Loucy (cell line): ENCODE data around the gene PHRF1.

Source experiments
- CTCF ChIP-seq: fragments of 200-600 bp; sonication (generic); conservative IDR thresholded peaks from 2 replicates; pipeline ENCODE4 v1.5.1; 2014; ENCODE audit warnings: mild to moderate bottlenecking, antibody characterized with exemption, low read length
- EZH2phosphoT487 ChIP-seq: fragments of 200-600 bp; IDR thresholded peaks from 2 replicates; pipeline ENCODE4 v1.6.1; 2018; ENCODE audit warnings: antibody characterized with exemption, mild to moderate bottlenecking, moderate library complexity, borderline replicate concordance

- TF ChIP-seq CTCF (no peak), EZH2phosphoT487 (no peak)
Measured at GRCh38 chr11:528166-528814, 48.0 kb upstream of the PHRF1 start.
